Ovary (tissue), 9 donors: ENCODE measurements around the gene MMP1. TPM values are rescaled to one million over a fixed set of nuclear protein-coding genes. Genes with fewer than 3 reads are reported as not detected.

Experiments used
- DNase-seq, 5 donors: peaks; one replicate each; pipeline ENCODE4 v3.0.0-alpha.2; 2019 to 2020
- H3K27ac ChIP-seq, 2 donors: fragments of 200-600 bp; one replicate each; pipeline versions ENCODE4 v1.5.1 to v1.8.0; 2019 to 2022
- H3K27me3 ChIP-seq: fragments of 200-600 bp; one replicate; pipeline ENCODE4 v1.8.0; 2022
- H3K36me3 ChIP-seq: fragments of 200-600 bp; sonication (generic); one replicate; pipeline ENCODE4 v1.5.1; 2019
- H3K4me1 ChIP-seq: one replicate; pipeline ENCODE4 v1.8.1; 2013; ENCODE audit warnings: mild to moderate bottlenecking, moderate library complexity; ENCODE audit not compliant: insufficient read depth
- H3K4me3 ChIP-seq: fragments of 200-600 bp; sonication (generic); one replicate; pipeline ENCODE4 v1.5.1; 2017
- H3K9me3 ChIP-seq, 2 donors: fragments of 200-600 bp in 1 of 2; sonication (generic) in 1 of 2; one replicate each; pipeline versions ENCODE4 v1.5.1 to v1.8.1; 2013 to 2019; ENCODE audit warnings: mild to moderate bottlenecking in 1 of 2, moderate library complexity in 1 of 2
- EP300 ChIP-seq: sonication (generic); formaldehyde crosslinking; IDR thresholded peaks from one replicate; pipeline ENCODE4 v1.6.1; 2017; ENCODE audit warnings: antibody characterized with exemption
- POLR2A ChIP-seq: fragments of 450-650 bp; IDR thresholded peaks from one replicate; pipeline ENCODE4 v1.6.1; 2017; ENCODE audit warnings: antibody characterized with exemption, mild to moderate bottlenecking, moderate library complexity
- whole genome bisulfite sequencing, 3 donors: extraction: QIAGEN DNeasy Blood & Tissue Kit in 1 of 3; methylation state at CpG; one replicate each; pipeline versions ENCODE4 v1.1.5 to v1.1.7; 2013 to 2017; 5-methylcytosine and 5-hydroxymethylcytosine counted together
- intact Hi-C, 4 donors: fragments of 100-400 bp; cut with DNase I; formaldehyde crosslinking; loops; one replicate each; pipeline versions ENCODE4 v1.11.0 to v1.15.1; 2022 to 2023
- polyA plus RNA-seq, 2 donors: library from polyadenylated mRNA; stranded (reverse); fragments of 200-250 nt in 1 of 2; fragments of 350-450 nt in 1 of 2; fragmentation: Illumina TruSeq in 1 of 2; extraction: RNeasy Lipid Tissue Mini Kit (QIAGEN cat#74804) in 1 of 2; gene quantifications; one replicate each; pipeline ENCODE4 v1.2.3, GENCODE V29; 2013 to 2014
- total RNA-seq, 7 donors: library from RNA; depleted of rRNA in 2 of 7; stranded (reverse); fragments of >200 nt in 2 of 7; fragmentation: NEBNext Ultra II Directional in 3 of 7; extraction: Animal tissue kit (Norgen Biotek cat#: 25700) in 3 of 7; gene quantifications; one replicate each; pipeline versions ENCODE4 v1.1.0 to v1.2.4, GENCODE V29; 2016 to 2023
- TF ChIP-seq, protein P1 (sequence below), 3 donors: fragments of 450-650 bp in 2 of 3; fragments of 200-600 bp in 1 of 3; IDR thresholded peaks; one replicate each; pipeline versions ENCODE4 v1.5.1 to v1.8.0; 2016 to 2022; ENCODE audit warnings: antibody characterized with exemption in 3 of 3, mild to moderate bottlenecking in 1 of 3
- donor health status: DM: no; HTN: no; CAD: no; lungs with moderate emphysema.
- donor health status: DM: no; HTN: no; CAD: no.
- donor health status: Bipolar disorder and iron deficiency.
- donor health status: DM: yes; HTN: yes; CAD: no.
- donor health status: DM: no; HTN: no; CAD: no.
- donor health status: DM: yes; HTN: yes; CAD: no.

The MMP1 gene
- total and polyA plus RNA-seq, 9 donors = 0.18 to 0.25 TPM; not detected in 7

DNA sequence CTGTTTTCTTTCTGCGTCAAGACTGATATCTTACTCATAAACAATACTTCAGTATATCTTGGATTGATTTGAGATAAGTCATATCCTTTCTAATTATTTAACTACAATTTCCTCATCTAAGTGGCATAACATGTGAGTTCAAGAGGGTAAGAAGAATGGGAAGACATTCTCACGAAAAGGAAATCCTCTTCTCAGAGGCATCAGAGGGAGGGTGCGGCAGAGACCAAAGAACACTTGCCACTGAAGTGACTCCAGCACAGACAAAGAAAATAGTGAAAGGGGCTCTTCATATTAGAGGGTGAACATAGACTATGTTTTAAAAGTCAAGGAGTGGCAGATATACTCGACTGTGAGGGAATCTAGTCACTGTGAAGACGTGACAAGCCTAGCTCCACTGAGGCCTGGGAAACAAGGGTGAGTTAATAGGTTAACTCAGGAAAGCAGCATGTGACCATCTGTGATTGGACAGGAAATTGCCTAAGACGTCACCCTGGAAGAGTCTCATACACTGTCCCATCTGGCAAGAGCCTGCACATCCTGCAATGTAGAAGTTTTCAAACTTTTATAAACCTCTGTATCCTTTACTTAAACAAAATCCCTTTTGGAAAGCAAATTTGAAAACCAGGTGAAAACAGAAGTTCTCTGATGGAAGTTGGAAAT lies 1.9 kb upstream of the MMP1 start:
- Histone ChIP-seq H3K27ac (no peak overlapping the region), H3K4me1 (no peaks in the 10 kb centered on the region), H3K9me3 (no peaks in the 10 kb centered on the region), H3K4me3 (no peak overlapping the region), H3K27me3 (no peaks in the 10 kb centered on the region), H3K36me3 (no peaks in the 10 kb centered on the region)
- TF ChIP-seq POLR2A (no peak), EP300 (no peak)
- TF ChIP-seq, protein P1, sequence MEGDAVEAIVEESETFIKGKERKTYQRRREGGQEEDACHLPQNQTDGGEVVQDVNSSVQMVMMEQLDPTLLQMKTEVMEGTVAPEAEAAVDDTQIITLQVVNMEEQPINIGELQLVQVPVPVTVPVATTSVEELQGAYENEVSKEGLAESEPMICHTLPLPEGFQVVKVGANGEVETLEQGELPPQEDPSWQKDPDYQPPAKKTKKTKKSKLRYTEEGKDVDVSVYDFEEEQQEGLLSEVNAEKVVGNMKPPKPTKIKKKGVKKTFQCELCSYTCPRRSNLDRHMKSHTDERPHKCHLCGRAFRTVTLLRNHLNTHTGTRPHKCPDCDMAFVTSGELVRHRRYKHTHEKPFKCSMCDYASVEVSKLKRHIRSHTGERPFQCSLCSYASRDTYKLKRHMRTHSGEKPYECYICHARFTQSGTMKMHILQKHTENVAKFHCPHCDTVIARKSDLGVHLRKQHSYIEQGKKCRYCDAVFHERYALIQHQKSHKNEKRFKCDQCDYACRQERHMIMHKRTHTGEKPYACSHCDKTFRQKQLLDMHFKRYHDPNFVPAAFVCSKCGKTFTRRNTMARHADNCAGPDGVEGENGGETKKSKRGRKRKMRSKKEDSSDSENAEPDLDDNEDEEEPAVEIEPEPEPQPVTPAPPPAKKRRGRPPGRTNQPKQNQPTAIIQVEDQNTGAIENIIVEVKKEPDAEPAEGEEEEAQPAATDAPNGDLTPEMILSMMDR (IDR thresholded peaks at IDR 0.05) = no peak
- DNase-seq = no peak
- intact Hi-C loops = no loop called here
- WGBS, 3 donors = 64 to 69% (median 67%) methylated on average over 6 of the region's 6 CpGs

DNA sequence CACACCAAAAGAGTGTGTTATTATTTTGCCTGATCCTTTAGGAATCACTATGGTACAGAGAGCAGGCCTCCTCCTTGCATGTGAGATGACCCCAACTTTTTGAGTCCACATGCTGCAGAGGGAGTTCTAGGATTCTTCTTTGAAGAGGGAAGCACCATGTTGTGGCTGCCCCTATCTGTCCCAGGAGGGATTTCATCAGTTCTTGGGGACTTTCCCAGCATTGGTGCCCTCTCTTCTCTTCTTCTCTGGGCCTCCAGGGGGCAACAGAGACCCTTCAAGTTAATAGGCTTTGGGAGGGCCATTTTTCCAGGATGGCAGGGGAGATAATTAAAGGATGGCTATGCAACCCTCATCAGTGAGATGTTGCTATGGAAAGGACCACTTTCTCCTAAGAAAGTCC lies 3.6 kb downstream of the MMP1 start:
- H3K9me3 ChIP-seq = no peaks in the 10 kb centered on the region
- no peak overlapping the region for H3K4me3 ChIP-seq
- no peak overlapping the region for H3K27ac ChIP-seq
- no peak for DNase-seq
- no peaks in the 10 kb centered on the region for H3K27me3 ChIP-seq
- no peaks in the 10 kb centered on the region for H3K36me3 ChIP-seq
- TF ChIP-seq, protein P1 (IDR thresholded peaks at IDR 0.05) = no peak
- TF ChIP-seq EP300 (no peak), POLR2A (no peak)
- intact Hi-C loops = no loop called here
- H3K4me1 ChIP-seq = no peaks in the 10 kb centered on the region

DNA sequence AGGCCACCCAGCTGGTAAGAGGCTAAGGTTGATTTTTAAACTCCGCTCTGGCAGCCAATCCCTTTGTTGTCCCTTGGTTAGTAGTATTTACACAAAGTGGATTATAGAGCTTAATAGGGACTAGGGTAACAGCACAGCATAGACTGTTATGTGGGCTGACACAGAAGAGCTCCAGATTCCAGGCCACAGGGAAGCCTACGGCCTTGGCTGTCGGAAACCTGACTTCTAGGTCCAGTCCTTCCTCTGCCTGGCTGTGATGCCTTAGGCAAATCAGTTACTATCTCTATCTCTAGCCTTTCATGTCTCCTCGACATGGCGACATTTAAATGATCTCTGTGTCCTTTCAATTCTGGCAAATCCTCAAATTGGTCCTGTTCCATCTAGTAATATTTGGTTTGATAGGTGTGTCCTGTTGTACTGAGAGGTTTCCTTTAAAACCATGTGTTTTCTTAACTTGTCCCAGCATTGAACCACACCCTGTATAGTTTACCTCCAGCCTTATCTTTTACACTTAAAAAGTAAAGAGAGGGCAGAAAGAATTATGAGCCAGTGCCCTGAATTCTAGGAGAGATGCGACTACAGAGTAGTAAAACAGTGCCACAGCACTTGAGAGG lies 4.2 kb downstream of the MMP1 start:
- intact Hi-C loops = no loop called here
- no peaks in the 10 kb centered on the region for H3K27me3 ChIP-seq
- no peak overlapping the region for H3K27ac ChIP-seq
- H3K4me1 ChIP-seq = no peaks in the 10 kb centered on the region
- TF ChIP-seq EP300 = no peak
- TF ChIP-seq, protein P1 (IDR thresholded peaks at IDR 0.05) = no peak
- TF ChIP-seq POLR2A = no peak
- no peaks in the 10 kb centered on the region for H3K36me3 ChIP-seq
- no peaks in the 10 kb centered on the region for H3K9me3 ChIP-seq
- WGBS, 3 donors = 73 to 82% (median 82%) methylated on average over 6 of the region's 6 CpGs
- H3K4me3 ChIP-seq = no peak overlapping the region
- no peak for DNase-seq

DNA sequence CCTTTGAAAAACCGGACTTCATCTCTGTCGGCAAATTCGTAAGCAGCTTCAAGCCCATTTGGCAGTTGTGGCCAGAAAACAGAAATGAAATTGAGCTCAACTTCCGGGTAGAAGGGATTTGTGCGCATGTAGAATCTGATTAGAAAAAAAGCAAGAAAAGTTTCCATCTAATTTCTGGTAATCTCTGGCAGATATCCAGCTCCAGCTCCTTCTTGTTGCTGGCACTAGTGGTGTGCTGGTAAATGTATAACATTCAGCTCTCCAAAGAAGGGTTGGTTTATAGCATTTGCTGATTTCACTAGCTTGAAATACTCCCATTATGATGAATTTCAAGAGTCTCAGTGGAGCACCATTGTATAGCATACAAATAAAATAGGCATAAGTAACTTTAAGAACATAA lies 5.4 kb downstream of the MMP1 start:
- no peak for DNase-seq
- H3K36me3 ChIP-seq = no peaks in the 10 kb centered on the region
- H3K27ac ChIP-seq = no peak overlapping the region
- H3K27me3 ChIP-seq = no peaks in the 10 kb centered on the region
- intact Hi-C loops = no loop called here
- no peaks in the 10 kb centered on the region for H3K9me3 ChIP-seq
- WGBS, 3 donors = 78 to 85% (median 84%) methylated on average over 5 of the region's 5 CpGs
- H3K4me3 ChIP-seq = no peak overlapping the region
- no peak for TF ChIP-seq POLR2A
- TF ChIP-seq, protein P1 (IDR thresholded peaks at IDR 0.05) = no peak
- TF ChIP-seq EP300 = no peak
- H3K4me1 ChIP-seq = no peaks in the 10 kb centered on the region
